AML-193 (cell line): ENCODE results near the gene ZNF594.
"Not testable (repeated sequence)": the region's sequence is repeated elsewhere in the genome, so short reads cannot be mapped to it uniquely, and the experiment has no call there.

Source experiments
- DNase-seq, 2 experiments: peaks; one replicate each; lab custom pipeline; 2025; lab: John Stamatoyannopoulos, UW

Gene ZNF594

GRCh38 chr17:5191541-5192417, at the start of gene ZNF594:
ZNF594 (minus strand) TSS chr17:5191868; CDS start chr17:5184256, 7,612 bp downstream.
- DNase-seq, result peak; percentile 57 to 59

GRCh38 chr17:5239769-5240168, 48.1 kb upstream of the ZNF594 start:
- DNase-seq, result not testable (repeated sequence)

DNA sequence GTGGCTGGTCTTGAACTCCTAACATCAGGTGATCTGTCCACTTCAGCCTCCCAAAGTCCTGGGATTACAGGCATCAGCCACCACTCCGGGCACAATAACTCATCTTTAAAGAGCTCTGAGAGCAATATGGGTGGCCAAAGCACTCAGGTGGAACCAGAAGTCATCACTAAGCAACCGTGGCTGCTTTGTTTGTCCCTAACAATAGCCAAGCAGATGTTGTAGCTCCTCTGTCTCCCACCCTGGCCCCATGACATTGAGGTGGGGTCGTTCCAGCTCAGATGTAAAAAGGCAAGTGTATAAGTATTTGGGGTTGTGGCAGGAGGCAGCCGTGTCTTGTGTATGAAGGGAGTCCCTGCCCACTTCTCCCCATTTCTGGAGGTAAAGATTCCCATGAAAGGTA, 46.7 kb upstream of the ZNF594 start:
- no peak for DNase-seq

DNA sequence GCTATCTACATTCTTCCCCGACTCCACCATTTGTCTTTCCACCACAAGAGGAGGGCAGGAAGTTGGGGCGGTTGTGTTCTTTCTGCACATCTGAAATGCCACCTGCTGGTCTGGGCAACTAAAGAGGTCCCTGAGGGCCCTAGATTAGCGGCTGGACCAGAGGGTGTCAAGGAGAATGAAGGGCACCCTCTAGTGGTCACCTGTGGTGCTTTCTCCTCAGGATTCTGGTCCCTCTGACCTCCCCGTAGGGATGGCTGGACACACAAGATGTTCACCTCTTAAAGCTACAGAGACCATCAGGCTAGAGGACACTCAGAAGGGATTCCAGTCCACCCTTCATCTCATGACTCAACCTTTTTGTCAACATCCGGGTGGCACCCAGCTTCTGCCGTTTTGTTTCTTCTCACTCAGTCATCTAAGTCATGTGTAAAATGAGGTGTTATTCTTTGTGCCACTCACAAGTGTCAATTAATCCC, 45.9 kb upstream of the ZNF594 start:
- peak; percentile 31 to 44 for DNase-seq

- DNase-seq, result no peak
Observed at GRCh38 chr17:5236938-5237540, 45.4 kb upstream of the ZNF594 start.

DNA sequence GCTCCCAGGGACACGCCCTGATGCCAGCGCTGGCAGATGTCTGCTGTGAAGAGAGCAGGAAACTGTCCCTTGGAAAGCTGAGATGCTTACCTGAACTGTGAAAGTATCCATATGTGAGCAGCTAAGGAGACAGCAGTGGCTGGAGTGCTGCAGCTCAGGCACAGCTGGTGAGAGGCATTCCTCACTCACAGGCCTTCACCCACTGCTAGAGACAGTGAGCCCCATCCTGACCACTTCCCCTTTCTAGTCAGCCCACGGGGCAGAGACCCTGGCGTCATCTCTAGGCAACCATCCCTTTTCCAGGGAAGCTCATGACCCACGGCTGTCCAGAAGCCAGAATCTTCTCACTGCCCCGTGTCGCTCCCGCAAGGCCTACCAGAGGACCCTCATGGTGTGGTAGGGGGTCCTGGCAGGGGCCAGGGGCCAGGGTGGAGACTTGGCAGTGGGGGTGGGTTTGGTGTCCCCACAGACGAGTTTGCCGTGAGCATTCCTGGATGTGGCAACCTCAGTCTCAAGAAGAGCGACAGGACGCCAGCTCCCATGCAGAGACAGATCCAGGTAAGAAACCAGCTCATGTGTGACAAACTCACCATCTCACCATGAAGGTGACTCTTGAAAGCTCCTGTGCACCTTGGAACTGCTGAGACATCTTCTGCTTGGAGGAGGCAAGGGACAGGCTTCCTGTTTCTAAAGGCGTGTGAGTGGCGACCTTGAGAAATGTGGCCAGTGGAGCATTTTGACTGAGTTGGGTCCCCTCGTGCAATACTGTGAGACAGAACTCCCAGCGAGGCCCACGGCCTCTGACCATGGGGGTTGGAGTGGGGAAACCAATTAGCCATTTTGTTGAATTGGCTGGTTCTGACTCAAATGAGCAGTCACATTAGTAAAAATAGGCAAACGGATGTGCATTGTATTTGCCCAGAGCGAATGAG, 43.2 kb upstream of the ZNF594 start, which contains the start of gene SCIMP:
SCIMP (minus strand) TSS at position 216 of the 932 bp plus-strand sequence; CDS start at position 111, 105 bp downstream.
- DNase-seq, result no peak

DNA sequence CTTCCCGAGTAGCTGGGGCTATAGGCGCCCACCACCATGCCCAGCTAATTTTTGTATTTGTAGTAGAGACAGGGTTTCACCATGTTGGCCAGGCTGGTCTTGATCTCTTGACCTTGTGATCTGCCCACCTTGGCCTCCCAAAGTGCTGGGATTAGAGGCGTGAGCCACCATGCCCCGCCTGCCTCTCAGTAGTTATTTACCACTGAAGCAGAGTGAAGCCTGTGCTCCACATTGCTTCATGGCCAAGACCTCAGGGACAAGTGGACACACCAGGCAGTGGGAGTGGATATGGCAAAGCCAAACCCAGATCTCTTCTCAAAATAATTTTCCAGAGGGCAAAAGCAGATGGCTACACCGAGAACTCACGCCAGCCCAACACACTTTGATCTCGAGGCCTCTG, 41.8 kb upstream of the ZNF594 start:
- not testable (repeated sequence) for DNase-seq

- DNase-seq, result no peak
Observed at GRCh38 chr17:5226940-5227878, 35.5 kb upstream of the ZNF594 start.

- DNase-seq, result no peak
Observed at GRCh38 chr17:5225668-5226457, 34.2 kb upstream of the ZNF594 start.

GRCh38 chr17:5221912-5222311, 30.2 kb upstream of the ZNF594 start:
- DNase-seq, result not testable (repeated sequence)

GRCh38 chr17:5220074-5220473, 28.4 kb upstream of the ZNF594 start:
- no peak for DNase-seq

DNA sequence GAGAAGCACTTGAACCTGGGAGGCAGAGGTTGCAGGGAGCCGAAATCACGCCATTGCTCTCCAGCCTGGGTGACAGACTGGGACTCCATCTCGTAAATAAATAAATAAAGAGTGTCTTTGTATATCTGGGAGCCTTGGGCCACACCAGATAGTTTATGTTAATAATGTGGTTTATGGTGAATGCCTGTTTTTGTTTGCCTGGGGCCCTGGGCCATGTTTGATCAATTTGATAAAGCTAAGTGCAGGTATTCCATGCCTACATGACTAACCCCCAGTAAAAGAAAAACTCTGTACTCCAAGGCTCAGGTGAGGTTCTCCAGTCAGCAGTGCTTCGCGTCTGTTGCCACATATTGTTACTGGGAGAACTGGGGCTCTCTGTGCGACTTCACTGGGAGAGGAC, 27.9 kb upstream of the ZNF594 start:
- DNase-seq, result no peak

DNA sequence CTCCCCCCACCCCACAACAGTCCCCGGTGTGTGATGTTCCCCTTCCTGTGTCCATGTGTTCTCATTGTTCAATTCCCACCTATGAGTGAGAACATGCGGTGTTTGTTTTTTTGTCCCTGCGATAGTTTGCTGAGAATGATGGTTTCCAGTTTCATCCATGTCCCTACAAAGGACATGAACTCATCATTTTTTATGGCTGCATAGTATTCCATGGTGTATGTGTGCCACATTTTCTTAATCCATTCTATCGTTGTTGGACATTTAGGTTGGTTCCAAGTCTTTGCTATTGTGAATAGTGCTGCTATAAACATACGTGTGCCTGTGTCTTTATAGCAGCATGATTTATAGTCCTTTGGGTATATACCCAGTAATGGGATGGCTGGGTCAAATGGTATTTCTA, 25.9 kb upstream of the ZNF594 start:
- DNase-seq, result not testable (repeated sequence)

- no peak for DNase-seq
Observed at GRCh38 chr17:5211458-5211857, 19.8 kb upstream of the ZNF594 start.

DNA sequence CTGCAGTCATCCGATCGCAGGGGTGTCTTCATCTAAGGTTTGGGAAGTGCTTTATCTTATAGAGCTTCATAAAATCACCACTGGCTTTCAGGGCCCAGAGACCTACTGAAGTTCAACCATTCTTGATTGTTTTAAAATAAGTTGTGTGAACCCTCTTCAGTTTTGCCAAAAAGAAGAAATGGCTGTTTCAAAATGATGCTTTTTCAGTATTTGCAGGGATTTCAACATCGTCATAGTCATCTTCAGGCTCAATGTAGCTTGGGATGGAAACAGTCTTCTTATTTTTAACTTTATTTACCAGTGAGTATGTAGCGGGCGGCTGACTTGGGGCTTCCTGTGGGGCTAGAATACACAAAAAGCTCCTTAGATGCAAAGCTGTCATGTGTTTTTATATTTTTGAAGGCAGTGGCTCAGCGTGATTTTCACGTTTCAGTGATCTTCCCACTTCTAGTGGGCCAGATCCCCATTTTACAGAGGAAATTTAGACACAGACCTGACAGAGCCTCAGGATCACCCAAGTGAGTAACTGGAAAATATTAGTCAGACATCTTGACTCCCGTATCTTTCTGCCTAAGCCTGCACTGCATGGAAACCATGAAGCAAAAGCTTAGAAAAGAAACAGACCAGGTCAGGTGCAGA, 19.1 kb upstream of the ZNF594 start:
- DNase-seq, result no peak

DNA sequence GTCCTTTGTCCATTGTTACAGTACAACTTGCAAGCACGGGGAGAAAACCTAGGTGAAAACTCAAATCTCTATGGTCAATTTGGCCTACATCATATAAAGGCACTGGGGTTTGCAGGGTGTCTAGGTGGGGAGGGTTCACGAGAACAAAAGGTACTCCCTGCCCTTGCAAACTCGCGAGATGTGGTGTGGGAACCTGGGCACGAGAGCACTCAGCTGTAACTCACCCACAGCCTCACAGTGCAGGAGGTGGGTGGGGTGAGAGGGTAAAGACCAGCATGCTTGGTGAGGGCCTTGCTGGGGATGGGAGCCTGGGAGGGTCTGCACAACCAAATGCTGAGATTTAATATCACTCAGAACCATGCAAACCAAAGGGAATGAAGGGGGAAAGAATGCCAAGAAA, 18.4 kb upstream of the ZNF594 start:
- no peak for DNase-seq

DNA sequence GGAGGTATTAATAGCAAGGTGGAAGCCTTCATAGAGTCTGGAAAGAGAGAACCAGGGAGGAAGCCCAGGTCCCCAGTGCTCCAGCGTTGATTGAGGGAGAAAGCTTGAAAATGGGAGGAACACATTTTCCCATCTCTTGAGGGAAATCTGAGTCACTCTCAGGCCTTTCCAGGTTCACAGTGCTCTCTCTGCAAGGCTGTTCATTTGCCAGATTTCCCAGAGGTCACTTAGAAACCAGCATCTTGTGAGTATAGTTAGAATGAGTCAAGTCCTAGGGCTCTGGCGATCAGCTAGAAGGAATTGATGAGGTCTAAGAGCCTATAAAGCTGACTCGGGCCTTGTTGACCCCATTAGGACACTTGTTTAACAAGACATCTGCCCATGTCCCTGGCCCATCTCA, 17.7 kb upstream of the ZNF594 start:
- DNase-seq, result no peak

DNA sequence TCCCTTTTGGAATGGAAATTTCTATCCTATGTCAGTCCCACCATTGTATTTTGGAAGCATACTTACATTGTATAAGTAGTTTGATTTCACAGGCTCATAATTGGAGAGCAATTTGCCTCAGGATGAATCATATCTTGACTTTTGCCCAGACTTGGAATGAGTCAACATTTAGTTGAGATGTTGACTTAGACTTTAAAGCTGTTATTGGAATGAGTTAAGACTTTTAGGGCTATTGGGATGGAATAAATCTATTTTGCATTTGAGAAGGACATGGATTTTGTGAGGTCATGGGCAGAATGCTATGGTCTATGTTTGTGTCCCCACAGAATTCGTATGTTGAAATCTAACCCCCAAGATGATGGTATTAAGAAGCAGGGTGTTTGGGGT, 12.2 kb upstream of the ZNF594 start:
- DNase-seq, result no peak

- DNase-seq, result no peak
Observed at GRCh38 chr17:5203178-5203907, 11.7 kb upstream of the ZNF594 start.
